ENCODE results near the gene TENM4.

DNA sequence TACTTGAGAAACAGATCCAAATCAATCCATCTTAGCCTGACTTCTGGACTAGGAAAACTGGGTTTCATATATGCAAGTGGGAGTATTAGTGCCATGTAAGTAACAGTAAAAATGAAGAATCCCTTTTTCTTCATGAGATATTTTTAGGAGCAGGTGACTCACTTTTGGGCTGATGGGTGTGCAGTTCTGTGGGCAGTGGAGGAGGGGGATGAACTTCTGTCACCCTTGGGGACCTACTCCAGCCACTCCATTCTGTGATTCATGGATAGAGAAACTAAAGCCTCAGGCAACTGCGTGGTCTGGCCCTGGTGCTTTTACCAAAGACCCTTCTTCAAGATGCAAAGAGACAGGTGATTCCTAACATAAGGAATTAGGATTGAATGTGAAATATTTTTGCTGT is 657.5 kb downstream of the TENM4 start:
- no peak for TF ChIP-seq ARNTL (CRISPR knock-in tag; IDR thresholded peaks at IDR 0.05; ENCODE audit: borderline replicate concordance, low read depth)
- TF ChIP-seq ZNF8 (CRISPR knock-in tag; IDR thresholded peaks at IDR 0.05), result no peak
- TF ChIP-seq, protein P1, sequence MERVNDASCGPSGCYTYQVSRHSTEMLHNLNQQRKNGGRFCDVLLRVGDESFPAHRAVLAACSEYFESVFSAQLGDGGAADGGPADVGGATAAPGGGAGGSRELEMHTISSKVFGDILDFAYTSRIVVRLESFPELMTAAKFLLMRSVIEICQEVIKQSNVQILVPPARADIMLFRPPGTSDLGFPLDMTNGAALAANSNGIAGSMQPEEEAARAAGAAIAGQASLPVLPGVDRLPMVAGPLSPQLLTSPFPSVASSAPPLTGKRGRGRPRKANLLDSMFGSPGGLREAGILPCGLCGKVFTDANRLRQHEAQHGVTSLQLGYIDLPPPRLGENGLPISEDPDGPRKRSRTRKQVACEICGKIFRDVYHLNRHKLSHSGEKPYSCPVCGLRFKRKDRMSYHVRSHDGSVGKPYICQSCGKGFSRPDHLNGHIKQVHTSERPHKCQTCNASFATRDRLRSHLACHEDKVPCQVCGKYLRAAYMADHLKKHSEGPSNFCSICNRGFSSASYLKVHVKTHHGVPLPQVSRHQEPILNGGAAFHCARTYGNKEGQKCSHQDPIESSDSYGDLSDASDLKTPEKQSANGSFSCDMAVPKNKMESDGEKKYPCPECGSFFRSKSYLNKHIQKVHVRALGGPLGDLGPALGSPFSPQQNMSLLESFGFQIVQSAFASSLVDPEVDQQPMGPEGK (CRISPR knock-in tag; IDR thresholded peaks at IDR 0.05; ENCODE audit: borderline replicate concordance), result no peak
- TF ChIP-seq ZC3H10 (CRISPR knock-in tag; IDR thresholded peaks at IDR 0.05), result no peak
- no peak for TF ChIP-seq CSDC2 (CRISPR knock-in tag; IDR thresholded peaks at IDR 0.05)
- no peak for TF ChIP-seq PPARA (CRISPR knock-in tag; IDR thresholded peaks at IDR 0.05; ENCODE audit: borderline replicate concordance)
- no peak for TF ChIP-seq ZFP3 (CRISPR knock-in tag; IDR thresholded peaks at IDR 0.05)
- no peak for TF ChIP-seq BACH2 (CRISPR knock-in tag; IDR thresholded peaks at IDR 0.05; ENCODE audit: borderline replicate concordance)
- TF ChIP-seq TOX (CRISPR knock-in tag; IDR thresholded peaks at IDR 0.05; ENCODE audit: borderline replicate concordance), result no peak
- no peak for TF ChIP-seq RARB (CRISPR knock-in tag; IDR thresholded peaks at IDR 0.05)
- no peak for TF ChIP-seq TCF4 (CRISPR knock-in tag; IDR thresholded peaks at IDR 0.05; ENCODE audit: borderline replicate concordance)
